Stimulated activated naive CD8-positive, alpha-beta T cell treated with anti-CD3 and anti-CD28 coated beads, Interleukin-15, amount 100 ng/mL, for 72 hours (primary cell): ENCODE results near the gene ALDH7A1.
A peak's percentile ranks its signal among the peaks of the same experiment; 100 is the strongest.

Experiments
- ATAC-seq: fragments of 150-1000 bp; cut with Tn5 transposase; 2 replicates; pipeline ENCODE4 v1.10.0; 2021; ENCODE audit warnings: mild to moderate bottlenecking, moderate library complexity
- DNase-seq, 2 donors: peaks; one replicate each; pipeline ENCODE4 v3.0.0; 2021 to 2022
- H3K27ac Mint-ChIP-seq, 2 donors: one replicate each; pipeline ENCODE4 v1.8.0; 2022; ENCODE audit warnings: mild to moderate bottlenecking in 2 of 2, mixed read lengths in 2 of 2, moderate library complexity in 2 of 2
- H3K27me3 Mint-ChIP-seq: one replicate; pipeline ENCODE4 v1.8.0; 2022; ENCODE audit warnings: mixed read lengths
- H3K4me1 Mint-ChIP-seq: one replicate; pipeline ENCODE4 v1.8.0; 2022; ENCODE audit warnings: mild to moderate bottlenecking, mixed read lengths
- H3K4me3 Mint-ChIP-seq, 2 donors: one replicate each; pipeline ENCODE4 v1.8.0; 2022; ENCODE audit warnings: mild to moderate bottlenecking in 2 of 2, mixed read lengths in 2 of 2, moderate library complexity in 1 of 2
- H3K9me3 Mint-ChIP-seq, 2 donors: one replicate each; pipeline ENCODE4 v1.8.0; 2022; ENCODE audit warnings: mixed read lengths in 2 of 2

ALDH7A1 gene

GRCh38 chr5:126512451-126512850, 82.6 kb downstream of the ALDH7A1 start:
- no peaks in the 10 kb centered on the region for H3K27me3 Mint-ChIP-seq
- no peak for ATAC-seq

DNA sequence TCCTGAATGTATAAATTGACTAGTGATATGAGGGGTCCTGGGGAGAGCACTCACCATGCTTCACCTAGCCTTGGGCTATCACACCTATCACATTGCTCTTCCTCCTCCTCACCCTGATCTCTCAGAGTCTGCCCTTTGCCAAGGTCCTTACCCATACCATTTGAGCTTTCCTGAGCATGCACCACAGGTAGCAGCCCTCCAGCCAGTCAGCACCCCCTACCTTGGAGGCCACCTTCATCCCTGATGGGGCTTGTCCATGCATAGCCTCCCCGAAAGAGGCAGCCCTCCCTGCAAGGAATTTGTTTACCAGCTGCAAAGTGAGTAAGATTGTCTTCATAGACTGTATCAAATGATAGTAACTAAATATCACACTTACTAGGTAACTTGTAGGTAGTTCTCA, 83.1 kb downstream of the ALDH7A1 start:
- ATAC-seq (no peak), DNase-seq (no peak)
- Mint-ChIP-seq H3K9me3 (peaks cover 0 to 4% of the 10 kb centered on the region in 2 donors), H3K4me3 (no peak overlapping the region), H3K4me1 (peaks cover 55% of the 10 kb centered on the region), H3K27me3 (no peaks in the 10 kb centered on the region), H3K27ac (no peak overlapping the region)

More at GRCh38 chr5:126512451-126512850, 82.6 kb downstream of the ALDH7A1 start:
- peaks cover 50% of the 10 kb centered on the region for H3K4me1 Mint-ChIP-seq
- H3K4me3 Mint-ChIP-seq = no peak overlapping the region
- DNase-seq = no peak
- H3K9me3 Mint-ChIP-seq = no peaks in the 10 kb centered on the region
- H3K27ac Mint-ChIP-seq = no peak overlapping the region

DNA sequence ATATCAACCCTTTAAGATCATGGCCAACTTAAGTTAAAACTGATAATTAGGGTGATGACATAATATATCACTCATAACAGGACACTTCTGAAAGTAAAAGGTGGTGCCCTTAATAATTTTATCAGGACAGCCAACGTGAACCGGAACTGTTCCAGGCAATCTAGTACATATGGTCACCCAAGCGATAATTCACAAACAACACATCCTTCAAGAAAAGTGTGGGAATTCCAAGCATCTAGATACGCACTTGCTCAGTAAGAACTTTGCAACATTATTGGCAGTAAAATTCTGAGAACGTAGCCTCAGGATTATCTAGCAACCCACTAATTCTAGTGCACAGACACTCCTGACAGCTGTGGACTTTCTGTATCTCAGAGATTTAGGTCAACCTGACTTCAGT, 85.7 kb downstream of the ALDH7A1 start:
- Mint-ChIP-seq H3K4me1 (peaks cover 60% of the 10 kb centered on the region), H3K4me3 (no peak overlapping the region), H3K27ac (no peak overlapping the region), H3K9me3 (peaks cover 0 to 7% of the 10 kb centered on the region in 2 donors), H3K27me3 (no peaks in the 10 kb centered on the region)
- DNase-seq = no peak
- ATAC-seq = no peak

- peaks cover 0 to 7% of the 10 kb centered on the region in 2 donors for H3K9me3 Mint-ChIP-seq
- no peaks in the 10 kb centered on the region for H3K27me3 Mint-ChIP-seq
- H3K27ac Mint-ChIP-seq = peak overlapping the region; percentile 96 to 98
- H3K4me3 Mint-ChIP-seq = peak overlapping the region; percentile 82 to 83
- peaks cover 58% of the 10 kb centered on the region for H3K4me1 Mint-ChIP-seq
- DNase-seq (no peak), ATAC-seq (peak; percentile 86)
Measured at GRCh38 chr5:126508962-126509279, 86.1 kb downstream of the ALDH7A1 start.

- H3K27me3 Mint-ChIP-seq = no peaks in the 10 kb centered on the region
- ATAC-seq (peak; percentile 78), DNase-seq (peak; percentile 8 to 27)
- H3K4me3 Mint-ChIP-seq = peak overlapping the region; percentile 82 to 83
- peak overlapping the region; percentile 96 to 98 for H3K27ac Mint-ChIP-seq
- H3K4me1 Mint-ChIP-seq = peaks cover 54% of the 10 kb centered on the region
- peaks cover 0 to 7% of the 10 kb centered on the region in 2 donors for H3K9me3 Mint-ChIP-seq
Measured at GRCh38 chr5:126508251-126508961, 86.6 kb downstream of the ALDH7A1 start.

GRCh38 chr5:126506079-126506478, 88.9 kb downstream of the ALDH7A1 start:
- no peak for DNase-seq
- Mint-ChIP-seq H3K4me3 (no peak overlapping the region), H3K27me3 (no peaks in the 10 kb centered on the region), H3K27ac (no peak overlapping the region), H3K4me1 (peaks cover 47% of the 10 kb centered on the region), H3K9me3 (peaks cover 0 to 7% of the 10 kb centered on the region in 2 donors)
- ATAC-seq = no peak

DNA sequence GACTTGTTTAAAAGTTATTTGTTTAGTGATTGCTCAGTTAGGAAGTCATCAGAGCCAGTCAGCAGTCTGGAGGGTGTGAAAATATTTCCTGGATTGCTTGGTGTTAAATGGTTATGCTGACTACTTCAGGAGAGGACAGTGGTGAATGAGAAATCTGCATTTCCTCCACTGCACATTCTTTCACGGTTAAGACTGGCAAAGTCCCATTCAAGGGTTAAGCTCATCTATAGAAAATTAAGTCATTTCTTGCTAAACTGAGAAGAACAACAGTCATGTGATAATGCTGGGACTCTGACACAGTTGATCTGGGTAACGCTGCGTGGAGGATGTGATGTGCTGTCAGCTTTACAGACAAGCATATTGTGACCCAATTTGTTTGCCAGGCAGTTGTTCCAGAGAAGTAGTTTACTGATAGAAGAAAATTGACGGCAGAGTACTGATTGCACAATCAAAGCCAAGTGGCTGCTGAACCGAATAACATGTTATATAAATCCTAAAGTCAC, 91.4 kb downstream of the ALDH7A1 start:
- H3K9me3 Mint-ChIP-seq = peaks cover 0 to 7% of the 10 kb centered on the region in 2 donors
- H3K27ac Mint-ChIP-seq = peak overlapping the region in 1 of 2 donors; percentile 74
- no peak for DNase-seq
- H3K27me3 Mint-ChIP-seq = no peaks in the 10 kb centered on the region
- no peak overlapping the region for H3K4me3 Mint-ChIP-seq
- peaks cover 42% of the 10 kb centered on the region for H3K4me1 Mint-ChIP-seq
- ATAC-seq = peak; percentile 50

- H3K27ac Mint-ChIP-seq = no peak overlapping the region
- no peaks in the 10 kb centered on the region for H3K9me3 Mint-ChIP-seq
- peaks cover 21% of the 10 kb centered on the region for H3K4me1 Mint-ChIP-seq
- DNase-seq (no peak), ATAC-seq (no peak)
- no peak overlapping the region for H3K4me3 Mint-ChIP-seq
- H3K27me3 Mint-ChIP-seq = no peaks in the 10 kb centered on the region
Measured at GRCh38 chr5:126501448-126501847, 93.6 kb downstream of the ALDH7A1 start.

DNA sequence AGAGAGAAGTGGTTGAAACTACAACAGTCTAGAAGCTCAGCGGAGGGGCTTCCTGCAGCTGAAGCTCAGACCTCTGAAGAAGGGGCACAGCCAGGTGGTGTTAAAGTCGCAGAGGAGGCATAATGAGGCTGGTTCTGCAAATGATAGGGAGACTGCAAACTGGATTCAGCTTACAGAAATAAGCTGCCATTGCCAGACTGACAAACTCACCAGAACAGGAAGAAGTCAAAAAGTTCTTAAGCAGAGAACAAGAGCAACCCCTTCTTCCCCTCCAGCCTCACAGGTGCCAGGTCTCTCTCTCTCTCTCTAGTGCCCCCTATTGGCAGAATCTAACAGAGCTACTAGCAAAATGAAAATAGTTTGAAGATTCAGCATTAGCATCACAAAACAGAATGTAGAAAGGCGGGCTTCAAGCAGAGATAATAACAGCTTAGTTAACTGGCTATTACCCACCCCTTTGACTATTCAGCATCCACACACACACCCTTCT, 95.1 kb downstream of the ALDH7A1 start:
- DNase-seq (peak; percentile 13 to 38), ATAC-seq (peak; percentile 65)
- peak overlapping the region in 1 of 2 donors; percentile 30 for H3K4me3 Mint-ChIP-seq
- H3K9me3 Mint-ChIP-seq = no peaks in the 10 kb centered on the region
- H3K27me3 Mint-ChIP-seq = no peaks in the 10 kb centered on the region
- H3K4me1 Mint-ChIP-seq = peaks cover 21% of the 10 kb centered on the region
- H3K27ac Mint-ChIP-seq = peak overlapping the region in 1 of 2 donors; percentile 38

DNA sequence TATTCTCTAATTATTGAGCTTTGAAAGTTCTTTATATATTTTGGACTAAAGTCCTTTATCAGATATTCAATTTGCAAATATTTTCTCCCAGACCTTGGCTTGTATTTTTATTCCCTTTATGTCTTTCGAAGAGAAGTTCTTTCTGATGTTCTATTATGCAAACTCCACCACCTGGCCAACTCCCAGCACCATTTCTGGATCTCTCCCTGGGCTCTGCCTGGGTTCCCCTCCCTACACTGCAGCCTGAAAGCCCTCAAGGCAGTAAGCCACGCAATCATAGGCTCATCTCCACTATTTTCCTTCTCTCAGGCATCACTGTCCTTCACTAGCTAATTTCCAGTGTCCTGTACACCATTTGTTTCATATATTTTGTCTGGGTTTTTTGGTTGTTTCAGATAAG, 95.7 kb downstream of the ALDH7A1 start:
- no peaks in the 10 kb centered on the region for H3K9me3 Mint-ChIP-seq
- H3K4me3 Mint-ChIP-seq = no peak overlapping the region
- peak overlapping the region in 1 of 2 donors; percentile 70 for H3K27ac Mint-ChIP-seq
- peaks cover 21% of the 10 kb centered on the region for H3K4me1 Mint-ChIP-seq
- DNase-seq (no peak), ATAC-seq (no peak)
- H3K27me3 Mint-ChIP-seq = no peaks in the 10 kb centered on the region

DNA sequence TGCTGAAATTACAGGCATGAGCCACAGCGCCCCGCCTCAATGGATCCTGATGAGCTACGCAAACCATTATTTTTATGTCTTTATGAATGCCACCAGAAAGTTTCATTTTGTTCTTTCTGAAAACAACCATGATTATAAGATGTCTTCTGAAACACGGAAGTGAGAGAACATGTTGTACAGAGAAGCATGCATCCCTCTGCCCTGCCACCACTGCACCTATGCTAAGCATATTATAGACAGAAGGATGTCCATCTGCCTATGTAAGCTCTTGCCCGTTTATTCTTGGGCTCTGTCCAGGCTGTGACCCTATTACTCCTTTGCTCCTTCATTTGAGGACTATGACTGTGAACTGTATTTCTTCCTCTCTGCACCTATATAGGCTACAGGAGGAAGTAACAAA, 97.5 kb downstream of the ALDH7A1 start:
- no peaks in the 10 kb centered on the region for H3K27me3 Mint-ChIP-seq
- peaks cover 21% of the 10 kb centered on the region for H3K4me1 Mint-ChIP-seq
- no peaks in the 10 kb centered on the region for H3K9me3 Mint-ChIP-seq
- H3K4me3 Mint-ChIP-seq = no peak overlapping the region
- H3K27ac Mint-ChIP-seq = no peak overlapping the region
- no peak for DNase-seq
- ATAC-seq = no peak

DNA sequence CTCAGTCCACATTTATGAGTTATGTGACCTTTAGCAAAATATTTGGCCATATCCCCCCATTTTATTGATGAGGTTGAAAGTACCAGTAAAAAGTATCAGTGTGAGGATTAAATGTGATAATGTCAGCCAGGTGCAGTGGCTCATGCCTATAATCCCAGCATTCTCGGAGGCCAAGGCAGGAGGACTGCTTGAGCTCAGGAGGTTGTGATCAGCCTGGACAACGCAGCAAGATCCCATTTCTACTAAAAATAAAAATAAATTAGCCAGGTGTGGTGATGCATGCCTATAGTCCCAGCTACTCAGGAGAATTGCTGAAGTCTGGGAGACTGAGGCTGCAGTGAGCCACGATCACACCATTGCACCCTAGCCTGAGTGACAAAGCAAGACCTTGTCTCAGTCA, 100.6 kb downstream of the ALDH7A1 start:
- Mint-ChIP-seq H3K4me3 (no peak overlapping the region), H3K27me3 (no peaks in the 10 kb centered on the region), H3K4me1 (peaks cover 3% of the 10 kb centered on the region), H3K27ac (peak overlapping the region in 1 of 2 donors; percentile 20), H3K9me3 (no peaks in the 10 kb centered on the region)
- DNase-seq = no peak
- ATAC-seq = no peak

DNA sequence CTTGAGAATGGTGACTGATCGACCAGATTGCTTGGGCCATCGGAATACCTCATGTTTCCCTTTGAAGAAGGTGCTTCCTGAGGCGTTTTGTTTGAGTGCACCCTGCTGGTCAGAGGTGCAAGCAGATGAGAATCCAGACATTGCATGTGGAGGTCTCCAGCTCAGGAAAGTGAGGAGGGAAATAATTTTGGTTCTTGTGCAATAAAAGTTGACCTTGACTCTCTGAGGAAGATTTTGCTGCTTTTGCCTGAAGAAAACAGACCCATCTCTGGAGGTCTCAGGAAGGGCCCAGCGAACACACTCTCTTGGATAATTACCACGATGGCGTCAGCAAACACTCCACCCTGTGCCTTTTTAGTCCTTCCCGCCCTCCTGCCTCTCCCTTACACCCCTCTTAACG, 102.1 kb downstream of the ALDH7A1 start:
- Mint-ChIP-seq H3K4me3 (no peak overlapping the region), H3K27ac (no peak overlapping the region), H3K27me3 (no peaks in the 10 kb centered on the region), H3K9me3 (no peaks in the 10 kb centered on the region), H3K4me1 (no peaks in the 10 kb centered on the region)
- ATAC-seq (no peak), DNase-seq (no peak)

GRCh38 chr5:126490167-126490940, 104.7 kb downstream of the ALDH7A1 start:
- ATAC-seq (no peak), DNase-seq (no peak)
- Mint-ChIP-seq H3K9me3 (no peaks in the 10 kb centered on the region), H3K4me1 (no peaks in the 10 kb centered on the region), H3K4me3 (no peak overlapping the region), H3K27ac (no peak overlapping the region), H3K27me3 (no peaks in the 10 kb centered on the region)

- H3K9me3 Mint-ChIP-seq = no peaks in the 10 kb centered on the region
- DNase-seq = no peak
- no peak overlapping the region for H3K27ac Mint-ChIP-seq
- no peaks in the 10 kb centered on the region for H3K4me1 Mint-ChIP-seq
- no peak for ATAC-seq
- H3K4me3 Mint-ChIP-seq = no peak overlapping the region
- no peaks in the 10 kb centered on the region for H3K27me3 Mint-ChIP-seq
Measured at GRCh38 chr5:126488443-126489065, 106.5 kb downstream of the ALDH7A1 start.

DNA sequence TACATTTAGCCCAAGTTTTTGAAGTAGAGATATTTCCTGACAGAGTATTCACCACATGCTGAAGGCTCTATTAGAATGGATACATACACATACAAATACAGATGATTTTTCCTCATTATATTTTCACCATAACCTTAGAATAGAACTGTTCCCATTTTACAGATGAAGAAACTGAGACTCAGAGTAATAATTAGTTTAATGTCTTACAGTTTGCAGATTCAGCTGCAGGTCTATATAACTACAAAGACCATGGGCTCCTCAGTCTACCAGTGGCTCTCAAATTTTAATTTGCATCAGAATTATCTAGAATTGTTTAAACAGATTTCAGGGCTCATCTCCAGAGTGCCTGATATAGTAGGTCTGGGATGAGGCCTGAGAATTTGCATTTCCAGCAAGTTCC, 107.4 kb downstream of the ALDH7A1 start:
- no peaks in the 10 kb centered on the region for H3K9me3 Mint-ChIP-seq
- no peak overlapping the region for H3K4me3 Mint-ChIP-seq
- DNase-seq = no peak
- H3K27ac Mint-ChIP-seq = no peak overlapping the region
- ATAC-seq = no peak
- H3K4me1 Mint-ChIP-seq = no peaks in the 10 kb centered on the region
- no peaks in the 10 kb centered on the region for H3K27me3 Mint-ChIP-seq
